Medulla oblongata (tissue), 1 donor: ENCODE results near the gene PSME3IP1.

ENCODE experiments used
- DNase-seq: peaks from one replicate; pipeline ENCODE4 v3.0.0-alpha.2; 2015; ENCODE audit errors: extremely low spot score

PSME3IP1 gene

DNA sequence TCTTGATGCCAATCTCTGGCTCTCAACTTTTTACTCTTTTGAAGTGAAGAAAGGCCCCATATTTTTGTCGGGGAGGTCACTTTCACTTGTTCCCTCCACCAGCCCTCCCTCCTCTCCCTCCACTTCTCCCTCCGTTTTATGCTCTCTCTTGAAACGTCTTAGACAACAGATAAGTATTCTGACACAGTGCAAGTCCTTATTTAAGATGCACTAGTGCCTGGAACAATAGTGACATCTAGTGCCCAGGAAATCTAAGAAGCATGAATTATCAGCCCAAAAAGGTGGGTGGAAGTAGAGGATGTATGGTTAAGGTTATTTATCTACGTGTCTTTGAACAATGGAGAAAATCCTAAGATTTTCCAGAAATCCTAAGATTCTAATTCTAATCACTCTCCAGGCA is 17.9 kb downstream of the PSME3IP1 start:
- peak; percentile 91 for DNase-seq

- no peak for DNase-seq
Observed at GRCh38 chr16:57167538-57167937, 18.3 kb downstream of the PSME3IP1 start.

DNA sequence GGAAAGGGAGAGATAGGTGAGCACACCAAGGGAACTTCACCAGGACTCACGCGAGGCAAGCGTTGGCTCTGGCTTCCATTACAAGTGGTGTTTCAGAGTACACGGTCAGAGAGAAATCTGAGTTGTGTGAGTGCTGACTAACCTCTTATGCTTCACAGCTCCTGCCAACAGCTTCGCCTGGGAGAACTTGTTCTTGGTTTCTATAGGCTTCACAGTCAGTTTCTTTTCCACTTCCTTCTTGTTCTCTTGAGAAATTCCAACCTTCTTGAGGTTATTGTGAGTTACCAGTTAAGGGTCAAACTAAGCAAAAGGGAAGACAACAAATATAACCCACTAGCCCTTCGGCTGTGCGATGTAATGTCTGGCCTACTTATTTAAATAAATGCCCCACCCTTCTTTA is 18.9 kb downstream of the PSME3IP1 start:
- DNase-seq, result peak; percentile 72

- DNase-seq, result no peak
Observed at GRCh38 chr16:57166451-57166850, 19.4 kb downstream of the PSME3IP1 start.

- DNase-seq, result no peak
Observed at GRCh38 chr16:57165938-57166337, 19.9 kb downstream of the PSME3IP1 start.

DNA sequence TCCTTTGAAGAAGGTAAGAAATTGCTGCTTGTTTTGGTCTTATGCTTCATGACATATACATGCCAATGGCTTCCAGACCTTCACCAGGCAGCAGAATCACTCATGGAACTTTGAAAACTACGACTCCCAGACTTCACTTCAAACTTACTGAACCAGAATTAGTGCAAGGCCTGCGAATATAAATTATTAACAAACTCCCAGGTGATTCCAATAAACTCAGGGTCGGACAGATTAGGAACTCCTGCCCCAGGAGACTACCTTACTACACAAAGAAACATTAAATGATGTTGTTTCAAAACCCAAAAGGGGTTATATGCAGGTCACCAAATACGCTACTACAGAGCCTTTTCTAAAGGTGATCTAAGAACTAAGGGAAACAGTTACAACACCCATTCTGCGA is 20.4 kb downstream of the PSME3IP1 start:
- DNase-seq, result no peak

GRCh38 chr16:57163842-57164241 is 22.0 kb downstream of the PSME3IP1 start:
- DNase-seq, result no peak

GRCh38 chr16:57159447-57159846 is 26.4 kb downstream of the PSME3IP1 start:
- DNase-seq, result no peak

DNA sequence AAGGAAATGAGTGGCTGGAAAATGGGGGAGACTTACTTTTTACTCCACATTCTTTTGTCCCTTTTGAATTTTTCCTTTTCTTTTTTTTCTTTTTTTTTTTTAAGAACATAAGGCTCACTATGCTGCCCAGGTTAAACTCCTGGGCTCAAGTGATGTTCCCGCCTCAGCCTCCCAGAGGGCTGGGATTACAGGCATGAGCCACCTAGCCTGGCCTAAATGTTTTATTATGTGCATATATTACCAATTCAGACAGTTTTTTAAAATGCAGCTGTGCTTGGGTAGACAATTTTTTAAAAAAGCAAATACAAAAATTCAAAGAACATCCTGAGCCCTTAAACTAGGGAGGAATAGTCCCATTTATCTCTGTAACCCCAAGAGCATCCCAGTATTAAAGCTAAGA is 28.3 kb downstream of the PSME3IP1 start:
- DNase-seq, result no peak

GRCh38 chr16:57156351-57156703 is 29.5 kb downstream of the PSME3IP1 start:
- DNase-seq, result no peak

- no peak for DNase-seq
Observed at GRCh38 chr16:57155702-57156350, 30.0 kb downstream of the PSME3IP1 start.

DNA sequence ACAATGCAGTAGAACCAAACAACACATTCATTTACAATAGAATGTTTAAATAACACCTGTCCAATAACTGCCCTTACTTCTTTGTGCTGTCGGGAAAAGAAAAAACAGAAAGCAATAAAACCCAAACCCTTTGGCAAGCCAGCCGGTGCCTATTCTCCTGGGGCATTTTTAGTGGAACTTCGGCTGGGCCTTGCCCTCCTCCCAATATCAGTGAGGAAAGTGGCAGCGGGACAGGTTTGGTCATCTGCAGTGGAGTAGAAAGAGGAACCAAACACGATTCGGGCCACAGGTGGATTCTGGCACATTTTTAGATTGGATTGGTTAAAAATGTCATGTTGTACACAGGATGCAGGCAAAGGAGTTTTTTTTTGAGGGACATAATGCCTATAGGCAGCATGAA is 32.0 kb downstream of the PSME3IP1 start:
- no peak for DNase-seq

- DNase-seq, result peak; percentile 72
Observed at GRCh38 chr16:57152096-57153093, 33.4 kb downstream of the PSME3IP1 start.

DNA sequence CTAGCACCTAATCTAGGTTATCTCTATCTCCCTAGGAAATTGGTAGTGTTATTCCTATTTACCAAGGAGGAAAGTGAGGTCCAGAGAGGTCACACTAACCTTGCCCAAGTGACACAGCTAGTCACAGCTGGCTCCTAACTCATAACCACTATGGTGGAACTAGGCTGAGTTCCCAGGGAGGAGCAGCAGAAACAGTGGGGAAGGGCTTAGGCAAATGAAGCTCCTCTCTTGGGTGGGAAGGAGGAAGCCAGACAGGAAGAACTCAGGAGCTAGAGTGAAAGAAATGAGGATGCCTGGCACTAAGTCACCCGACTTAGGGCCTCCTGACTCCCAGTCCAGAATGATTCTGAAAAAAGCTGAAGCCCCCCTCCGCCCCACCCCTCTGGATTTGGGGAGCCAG is 34.5 kb downstream of the PSME3IP1 start:
- no peak for DNase-seq

DNA sequence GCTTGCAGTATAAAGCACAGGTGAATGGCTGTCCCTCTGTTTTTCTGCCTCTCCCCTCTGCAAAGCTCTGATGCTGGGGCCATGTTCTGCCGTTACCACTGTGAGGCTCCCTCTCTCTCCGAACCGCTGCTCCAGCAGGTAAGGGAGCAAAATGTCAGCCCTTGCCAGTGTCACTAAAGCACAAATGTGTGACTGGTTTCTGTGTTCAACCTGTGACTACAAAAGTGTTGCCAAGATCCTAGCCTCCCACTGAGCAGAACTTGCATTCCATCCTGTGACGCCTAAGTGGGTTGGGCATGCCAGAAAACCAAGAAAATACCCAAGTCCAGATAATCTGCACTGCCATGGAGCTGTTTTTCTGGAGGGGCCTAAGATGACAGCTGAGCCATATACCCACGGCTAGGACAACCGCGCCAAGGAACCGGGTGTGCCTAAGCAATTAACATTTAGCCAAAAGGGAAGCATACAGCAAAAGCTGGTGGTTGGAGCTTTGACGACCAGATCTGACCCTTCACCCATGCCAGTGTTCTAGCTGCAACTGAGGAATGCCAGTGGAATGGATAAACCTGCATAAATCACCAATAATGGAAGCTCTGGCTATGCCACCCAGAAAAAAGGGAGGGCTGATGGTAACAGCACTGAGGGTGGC is 35.0 kb downstream of the PSME3IP1 start:
- no peak for DNase-seq

DNA sequence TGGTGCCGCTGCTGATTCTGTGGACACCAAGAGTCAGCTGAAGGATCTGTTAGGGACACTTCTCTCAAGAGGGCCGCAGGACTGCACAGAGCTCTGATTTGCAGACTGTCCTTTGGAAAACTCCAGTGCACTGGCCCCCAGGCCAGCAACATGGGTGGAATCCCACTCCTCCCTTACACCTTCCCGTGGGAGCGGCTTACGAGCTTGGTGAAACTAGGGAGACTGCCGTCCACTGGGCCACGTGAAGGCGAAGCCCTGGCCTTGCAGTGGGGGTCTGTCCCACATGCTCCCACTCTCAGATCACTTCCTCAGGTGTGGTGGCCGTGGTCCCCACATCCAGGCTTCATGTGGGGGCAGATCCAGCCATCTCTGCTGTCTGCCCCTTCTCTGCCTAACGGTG is 36.4 kb downstream of the PSME3IP1 start:
- DNase-seq, result no peak

- no peak for DNase-seq
Observed at GRCh38 chr16:57148481-57148880, 37.4 kb downstream of the PSME3IP1 start.

DNA sequence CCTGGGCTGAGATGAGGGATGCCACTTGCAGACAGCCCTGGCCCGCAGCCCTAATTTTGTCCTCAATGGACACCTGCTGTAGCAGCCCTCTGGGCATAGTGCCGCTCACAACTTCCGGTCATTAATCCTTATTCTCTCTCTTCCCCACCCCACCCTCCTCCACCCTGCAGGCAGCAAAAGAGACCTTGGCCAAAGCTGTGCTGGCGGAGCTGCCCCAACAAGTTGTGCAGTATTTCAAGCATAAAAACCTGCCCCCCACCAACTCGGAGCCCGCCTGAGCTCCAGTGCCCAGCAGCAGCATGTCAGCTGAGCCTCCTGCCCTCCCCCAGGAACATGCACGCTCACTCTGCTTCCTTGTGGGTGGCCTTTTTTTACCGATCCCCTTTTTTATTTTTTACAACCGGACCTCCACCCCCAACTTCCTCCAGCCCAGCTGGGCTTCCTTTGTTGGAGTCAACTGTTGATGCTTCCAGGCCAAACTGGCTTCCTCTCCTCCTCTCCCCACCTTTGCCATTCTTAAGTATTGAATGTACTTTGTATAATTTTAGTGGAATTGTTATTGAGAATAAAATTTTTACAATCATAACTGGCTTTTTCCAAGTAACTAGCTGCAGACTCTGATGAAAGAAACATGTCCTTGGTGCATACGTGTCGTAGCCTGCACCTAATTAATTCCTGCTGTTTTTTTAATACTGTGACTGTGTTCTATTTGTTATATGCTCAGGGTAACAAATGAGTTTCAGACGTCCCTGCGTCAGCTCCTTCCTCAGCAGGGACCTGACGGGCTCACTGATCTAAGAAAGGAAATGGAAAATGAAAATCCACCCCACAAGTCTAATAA is 38.2 kb downstream of the PSME3IP1 start:
- DNase-seq, result peak; percentile 66

GRCh38 chr16:57146735-57147134 is 39.1 kb downstream of the PSME3IP1 start:
- no peak for DNase-seq

GRCh38 chr16:57146040-57146647 is 39.7 kb downstream of the PSME3IP1 start:
- DNase-seq, result no peak
